ENCODE results near the gene NPTXR.

- TF ChIP-seq CTCF (IDR thresholded peaks at IDR 0.05) (no peak), POLR2A (IDR thresholded peaks at IDR 0.05) (no peak)
Measured at GRCh38 chr22:38849811-38850210, 6.0 kb upstream of the NPTXR start.

Data from right lobe of liver (tissue), 4 donors.